Endodermal cell (in vitro differentiated cells): Measurements from ENCODE around the gene EMID1. TPM values are rescaled to one million over a fixed set of nuclear protein-coding genes. Genes with fewer than 3 reads are reported as not detected.

Experiments used
- DNase-seq: peaks from one replicate; pipeline ENCODE4 v3.0.0-alpha.2; 2017
- H3K27ac ChIP-seq: 2 replicates; pipeline ENCODE4 v1.5.1; 2013; ENCODE audit warnings: mild to moderate bottlenecking, low read depth, low read length, moderate library complexity
- H3K27me3 ChIP-seq: 2 replicates; pipeline ENCODE4 v1.6.1; 2013; ENCODE audit warnings: mild to moderate bottlenecking, low read length, moderate library complexity; ENCODE audit not compliant: insufficient read depth, control insufficient read depth, poor library complexity, severe bottlenecking
- H3K36me3 ChIP-seq: 2 replicates; pipeline ENCODE4 v1.7.0; 2013; ENCODE audit warnings: mild to moderate bottlenecking, low read length, moderate library complexity; ENCODE audit not compliant: control insufficient read depth, insufficient read depth
- H3K4me1 ChIP-seq: one replicate; pipeline ENCODE4 v1.7.0; 2013; ENCODE audit warnings: low read length; ENCODE audit not compliant: control insufficient read depth, insufficient read depth
- H3K4me3 ChIP-seq: 2 replicates; pipeline ENCODE4 v1.5.1; 2013; ENCODE audit warnings: mild to moderate bottlenecking, low read length, moderate library complexity
- H3K9ac ChIP-seq: 2 replicates; pipeline ENCODE4 v1.6.1; 2013; ENCODE audit warnings: mild to moderate bottlenecking, low read length, moderate library complexity; ENCODE audit not compliant: poor library complexity, severe bottlenecking; ENCODE audit errors: extremely low read depth
- H3K9me3 ChIP-seq: 2 replicates; pipeline ENCODE4 v1.6.1; 2013; ENCODE audit warnings: mild to moderate bottlenecking, low read length, moderate library complexity; ENCODE audit not compliant: control insufficient read depth
- H3K27ac Mint-ChIP-seq: 2 replicates; pipeline ENCODE4 v1.8.0; 2020; ENCODE audit warnings: mixed read lengths
- H3K27me3 Mint-ChIP-seq: 2 replicates; pipeline ENCODE4 v1.8.0; 2021; ENCODE audit warnings: mild to moderate bottlenecking, mixed read lengths; ENCODE audit not compliant: insufficient read depth
- H3K36me3 Mint-ChIP-seq: 2 replicates; pipeline ENCODE4 v1.8.0; 2020; ENCODE audit warnings: low read depth, mixed read lengths
- H3K4me1 Mint-ChIP-seq: 2 replicates; pipeline ENCODE4 v1.8.0; 2020; ENCODE audit warnings: mixed read lengths
- H3K4me3 Mint-ChIP-seq: 2 replicates; pipeline ENCODE4 v1.8.0; 2020; ENCODE audit warnings: mild to moderate bottlenecking, moderate library complexity, mixed read lengths
- H3K9me3 Mint-ChIP-seq: 2 replicates; pipeline ENCODE4 v1.8.0; 2020; ENCODE audit warnings: mild to moderate bottlenecking, mixed read lengths
- CTCF ChIP-seq: fragments of 200-600 bp; sonication (generic); conservative IDR thresholded peaks from 2 replicates; pipeline ENCODE4 v1.5.0; 2021; ENCODE audit warnings: antibody characterized with exemption, mild to moderate bottlenecking
- WGBS, 2 experiments: methylation state at CpG; one replicate each; pipeline versions ENCODE4 v1.1.5 to v1.1.7; 2013; ENCODE audit warnings: missing lambda C conversion rate in 2 of 2, mixed read lengths in 1 of 2; ENCODE audit not compliant: insufficient coverage in 1 of 2, insufficient read length in 1 of 2; 5-methylcytosine and 5-hydroxymethylcytosine counted together
- total RNA-seq, 2 donors: library from RNA; stranded (reverse); fragmentation: NEBNext Ultra II Directional in 1 of 2; extraction: Animal tissue kit (Norgen Biotek cat#: 25700) in 1 of 2; gene quantifications; 2 replicates in 1 of 2; 3 replicates in 1 of 2; pipeline ENCODE4 v1.2.1, GENCODE V29; 2021

The EMID1 gene
- total RNA-seq, 2 donors from 2014 or later: 19.8 to 41.8 TPM

- H3K9me3 ChIP-seq: peaks cover 11% of the 10 kb centered on the region
- TF ChIP-seq CTCF: no peak
- Mint-ChIP-seq H3K4me1 (no peaks in the 10 kb centered on the region), H3K27me3 (peaks cover 22% of the 10 kb centered on the region), H3K36me3 (no peaks in the 10 kb centered on the region), H3K9me3 (peaks cover 18% of the 10 kb centered on the region), H3K4me3 (no peak overlapping the region), H3K27ac (no peak overlapping the region)
- H3K27ac ChIP-seq: no peak overlapping the region
- WGBS, 2 experiments: 93 to 95% methylated on average over 7 to 9 of the region's 10 CpGs
- no peak overlapping the region for H3K9ac ChIP-seq
- no peaks in the 10 kb centered on the region for H3K27me3 ChIP-seq
- no peaks in the 10 kb centered on the region for H3K4me1 ChIP-seq
- no peaks in the 10 kb centered on the region for H3K36me3 ChIP-seq
- H3K4me3 ChIP-seq: no peak overlapping the region
- peak; percentile 15 for DNase-seq
Observed at GRCh38 chr22:29171721-29172120, 34.0 kb upstream of the EMID1 start.

GRCh38 chr22:29172216-29172615 lies 33.5 kb upstream of the EMID1 start:
- H3K9me3 Mint-ChIP-seq: peaks cover 18% of the 10 kb centered on the region
- no peak for TF ChIP-seq CTCF
- no peak overlapping the region for H3K4me3 ChIP-seq
- H3K4me1 Mint-ChIP-seq: no peaks in the 10 kb centered on the region
- peaks cover 20% of the 10 kb centered on the region for H3K27me3 Mint-ChIP-seq
- 94% methylated on average over 6 of the region's 6 CpGs for WGBS, 2 experiments
- no peaks in the 10 kb centered on the region for H3K36me3 Mint-ChIP-seq
- DNase-seq: peak; percentile 30
- no peak overlapping the region for H3K27ac ChIP-seq
- no peak overlapping the region for H3K9ac ChIP-seq
- H3K27me3 ChIP-seq: no peaks in the 10 kb centered on the region
- H3K4me1 ChIP-seq: no peaks in the 10 kb centered on the region
- no peaks in the 10 kb centered on the region for H3K36me3 ChIP-seq
- H3K27ac Mint-ChIP-seq: no peak overlapping the region
- peaks cover 11% of the 10 kb centered on the region for H3K9me3 ChIP-seq
- H3K4me3 Mint-ChIP-seq: no peak overlapping the region

GRCh38 chr22:29175312-29175835 lies 30.3 kb upstream of the EMID1 start:
- peaks cover 13% of the 10 kb centered on the region for H3K27me3 Mint-ChIP-seq
- Histone ChIP-seq H3K36me3 (no peaks in the 10 kb centered on the region), H3K9ac (no peak overlapping the region), H3K9me3 (peaks cover 11% of the 10 kb centered on the region), H3K4me1 (no peaks in the 10 kb centered on the region), H3K27me3 (no peaks in the 10 kb centered on the region), H3K4me3 (no peak overlapping the region), H3K27ac (no peak overlapping the region)
- no peaks in the 10 kb centered on the region for H3K36me3 Mint-ChIP-seq
- H3K27ac Mint-ChIP-seq: no peak overlapping the region
- H3K4me3 Mint-ChIP-seq: no peak overlapping the region
- no peak for TF ChIP-seq CTCF
- no peaks in the 10 kb centered on the region for H3K4me1 Mint-ChIP-seq
- DNase-seq: no peak
- 83 to 88% methylated on average over 1 of the region's 1 CpG for WGBS, 2 experiments
- H3K9me3 Mint-ChIP-seq: peaks cover 18% of the 10 kb centered on the region
